Panc1 (cell line): ENCODE measurements around the gene RHBDF2.

Source experiments
- CTCF ChIP-seq: fragments of 450-650 bp; IDR thresholded peaks from 2 replicates; pipeline ENCODE4 v1.5.1; 2017; ENCODE audit warnings: mild to moderate bottlenecking
- POLR2AphosphoS5 ChIP-seq: IDR thresholded peaks from 2 replicates; pipeline ENCODE4 v1.6.1; 2012; ENCODE audit warnings: mild to moderate bottlenecking, low read depth, low read length, moderate library complexity
- REST ChIP-seq, 2 experiments: IDR thresholded peaks; 2 replicates each; pipeline ENCODE4 v1.6.1; 2011 to 2012; ENCODE audit warnings: low read depth in 2 of 2, control low read depth in 1 of 2, low read length in 1 of 2, mild to moderate bottlenecking in 1 of 2, moderate library complexity in 1 of 2; ENCODE audit not compliant: insufficient read depth in 1 of 2

- TF ChIP-seq POLR2AphosphoS5 (no peak), CTCF (no peak), REST (IDR thresholded peaks at IDR 0.05; ENCODE audit: insufficient read depth in 1 of 2, low read depth in 2 of 2, low read length in 1 of 2) (no peak)
These were observed 36.5 kb upstream of the RHBDF2 start, which contains the start of gene CYGB for GRCh38 chr17:76537578-76538280.
